A549 treated with dexamethasone at 1 μM for 4 hours (cell line): ENCODE results near the gene PSMA3. TPM values are rescaled to one million over a fixed set of nuclear protein-coding genes. Genes with fewer than 3 reads are reported as not detected.

Source experiments
- total RNA-seq: library from RNA; stranded (reverse); fragments of 200-300 nt; extraction: Qiagen RNA extraction; gene quantifications from 5 replicates; pipeline ENCODE4 v1.2.3, GENCODE V29; 2022

Gene PSMA3
- 169 to 251 TPM (median 187 TPM) in 5 replicates for total RNA-seq

GRCh38 chr14:58244556-58245387 is at the start of gene PSMA3:
TSS of gene PSMA3 (plus strand) at chr14:58244843. CDS start at chr14:58244921, 78 bp downstream.

GRCh38 chr14:58199726-58200479 is 44.7 kb upstream of the PSMA3 start, which contains the start of gene ACTR10:
TSS of gene ACTR10 (plus strand) at chr14:58200149. CDS start at chr14:58200218, 69 bp downstream.

GRCh38 chr14:58298477-58299400 is 54.1 kb downstream of the PSMA3 start, which contains the start of gene ARID4A:
TSS of gene ARID4A (plus strand) at chr14:58298555. CDS start at chr14:58299855, 1,300 bp downstream.

Other genes with a start within 250 kb of the PSMA3 start
- 0.25 to 0.71 TPM (median 0.52 TPM) in 5 replicates for gene ARMH4, start 92.6 kb upstream of the PSMA3 start, total RNA-seq
- 41.5 to 51.7 TPM (median 42.7 TPM) in 5 replicates for gene ACTR10, start 44.7 kb upstream of the PSMA3 start, total RNA-seq
- gene ARID4A, start 53.7 kb downstream of the PSMA3 start, total RNA-seq, result 3.2 to 6.9 TPM (median 5.6 TPM) in 5 replicates
- gene TOMM20L, start 151.1 kb downstream of the PSMA3 start, total RNA-seq, result not detected in 5 replicates
- 62.4 to 87.2 TPM (median 72.6 TPM) in 5 replicates for gene TIMM9, start 182.7 kb downstream of the PSMA3 start, total RNA-seq
- gene KIAA0586, start 182.9 kb downstream of the PSMA3 start, total RNA-seq, result 5.6 to 10.2 TPM (median 8.8 TPM) in 5 replicates